Spleen (tissue), 7 donors: ENCODE results near the gene SLC25A34.

ENCODE experiments used
- POLR2AphosphoS5 ChIP-seq, 3 donors: sonication (generic); formaldehyde crosslinking; IDR thresholded peaks; one replicate each; pipeline ENCODE4 v1.5.1; 2017; ENCODE audit warnings: antibody characterized with exemption in 3 of 3
- TF ChIP-seq, protein P1 (sequence below), 11 experiments: fragments of 200-600 bp in 7 of 11; fragments of 450-650 bp in 4 of 11; sonication (generic) in 4 of 11; IDR thresholded peaks in 8 of 11; conservative IDR thresholded peaks in 3 of 11; 1 replicate in 7 of 11; 2 replicates in 4 of 11; pipeline versions ENCODE4 v1.4.0 to v1.8.0; 2016 to 2021; ENCODE audit warnings: antibody characterized with exemption in 11 of 11, inconsistent platforms in 4 of 11, mild to moderate bottlenecking in 1 of 11
- donor health status: DM: no; HTN: no; CAD: no; lungs with moderate emphysema.
- donor health status: DM: no; HTN: no; CAD: no.
- donor health status: DM: no; HTN: no; CAD: no.

DNA sequence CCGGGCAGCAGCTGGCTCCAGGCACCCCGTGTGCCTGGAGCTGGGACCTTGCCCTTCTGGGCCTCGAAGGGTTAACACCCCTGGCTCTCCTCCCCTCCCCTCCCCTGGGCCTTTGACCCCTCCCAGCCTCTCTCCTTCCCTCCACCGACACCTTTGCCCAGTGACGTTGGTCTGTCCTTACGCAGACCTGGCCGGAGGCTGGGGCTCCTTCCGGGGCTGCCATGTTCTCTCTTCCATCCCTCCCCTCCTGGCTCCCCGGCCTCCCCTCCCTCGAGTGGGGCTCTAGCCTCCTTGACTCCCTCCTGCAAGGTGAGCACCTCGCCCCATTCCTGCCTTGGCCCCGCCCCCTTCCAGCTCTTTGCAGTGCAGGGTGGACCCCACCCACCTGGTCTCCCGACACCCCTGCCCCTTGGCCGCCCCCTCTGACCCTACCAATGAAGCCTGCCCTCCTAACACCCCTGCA is 6.3 kb downstream of the SLC25A34 start, which contains the start of gene TMEM82:
- TF ChIP-seq, protein P1, sequence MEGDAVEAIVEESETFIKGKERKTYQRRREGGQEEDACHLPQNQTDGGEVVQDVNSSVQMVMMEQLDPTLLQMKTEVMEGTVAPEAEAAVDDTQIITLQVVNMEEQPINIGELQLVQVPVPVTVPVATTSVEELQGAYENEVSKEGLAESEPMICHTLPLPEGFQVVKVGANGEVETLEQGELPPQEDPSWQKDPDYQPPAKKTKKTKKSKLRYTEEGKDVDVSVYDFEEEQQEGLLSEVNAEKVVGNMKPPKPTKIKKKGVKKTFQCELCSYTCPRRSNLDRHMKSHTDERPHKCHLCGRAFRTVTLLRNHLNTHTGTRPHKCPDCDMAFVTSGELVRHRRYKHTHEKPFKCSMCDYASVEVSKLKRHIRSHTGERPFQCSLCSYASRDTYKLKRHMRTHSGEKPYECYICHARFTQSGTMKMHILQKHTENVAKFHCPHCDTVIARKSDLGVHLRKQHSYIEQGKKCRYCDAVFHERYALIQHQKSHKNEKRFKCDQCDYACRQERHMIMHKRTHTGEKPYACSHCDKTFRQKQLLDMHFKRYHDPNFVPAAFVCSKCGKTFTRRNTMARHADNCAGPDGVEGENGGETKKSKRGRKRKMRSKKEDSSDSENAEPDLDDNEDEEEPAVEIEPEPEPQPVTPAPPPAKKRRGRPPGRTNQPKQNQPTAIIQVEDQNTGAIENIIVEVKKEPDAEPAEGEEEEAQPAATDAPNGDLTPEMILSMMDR (IDR thresholded peaks at IDR 0.05 in 8 of 11, conservative IDR thresholded peaks at IDR 0.05 in 3 of 11): no peak
- TF ChIP-seq POLR2AphosphoS5 (IDR thresholded peaks at IDR 0.05): no peak
